Measurements from ENCODE around the gene PJVK. TPM values are rescaled to one million over a fixed set of nuclear protein-coding genes. Genes with fewer than 3 reads are reported as not detected.

Gene PJVK
- total and polyA plus RNA-seq, 2 of the 4 experiments (the other 2 are of a cell fraction) = 0.72 to 2.4 TPM

DNA sequence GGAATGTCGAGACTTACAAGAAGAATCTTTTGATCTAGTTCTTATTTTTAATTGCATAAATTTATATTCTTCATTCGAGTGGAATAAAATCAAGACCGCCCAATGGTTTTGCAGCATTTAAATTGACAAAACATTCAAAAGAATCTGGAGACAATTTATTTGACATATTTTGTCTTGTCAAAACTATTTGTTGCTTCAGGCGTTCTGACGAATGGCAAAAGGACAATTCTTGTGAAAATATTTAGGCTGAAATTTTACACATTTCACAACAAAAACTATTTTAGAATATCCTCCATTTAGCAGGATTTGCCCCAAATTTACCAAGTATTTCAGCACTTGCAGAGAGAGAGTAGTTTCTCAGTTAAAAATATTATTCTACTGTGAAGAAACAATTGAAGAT, 41.9 kb upstream of the PJVK start:
- Histone ChIP-seq H2BK15ac (ENCODE audit: low read depth, low read length) (no peak overlapping the region), H4K8ac (ENCODE audit: low read depth in 2 of 2, low read length in 2 of 2) (no peak overlapping the region), H3K4me2 (ENCODE audit: low read depth, low read length) (no peak overlapping the region), H3K9me3 (ENCODE audit: control insufficient read depth, insufficient read depth, low read length) (no peaks in the 10 kb centered on the region), H3K4me1 (ENCODE audit: control insufficient read depth, insufficient read depth, low read length) (no peaks in the 10 kb centered on the region), H2AK9ac (replicated peaks; ENCODE audit: low read depth, low read length, poor library complexity) (no peak overlapping the region), H3K56ac (ENCODE audit: extremely low read depth, insufficient read depth, low read length) (no peak overlapping the region), H3K9ac (ENCODE audit: low read depth, low read length) (no peak overlapping the region), H3K4me3 (ENCODE audit: insufficient read depth, low read depth, low read length) (no peak overlapping the region), H4K91ac (ENCODE audit: insufficient read depth, low read depth, low read length) (no peak overlapping the region), H3K27me3 (ENCODE audit: control insufficient read depth, insufficient read depth, low read length) (no peaks in the 10 kb centered on the region), H3K23ac (ENCODE audit: low read depth, low read length) (no peak overlapping the region), H3K18ac (ENCODE audit: low read depth, low read length) (no peak overlapping the region), H4K5ac (ENCODE audit: low read depth, low read length) (no peak overlapping the region), H3K9me1 (ENCODE audit: insufficient read depth, low read length) (no peaks in the 10 kb centered on the region; the same call in 1 of the 2 replicates), H3K36me3 (ENCODE audit: control insufficient read depth, insufficient read depth, low read length) (no peaks in the 10 kb centered on the region), H2AK5ac (ENCODE audit: low read depth, low read length) (no peak overlapping the region), H3K79me1 (ENCODE audit: low read depth in 1 of 2, low read length in 2 of 2) (no peaks in the 10 kb centered on the region), H2BK5ac (ENCODE audit: low read depth, low read length, poor library complexity, severe bottlenecking) (no peak overlapping the region), H2BK20ac (ENCODE audit: low read depth, low read length) (no peak overlapping the region), H3K27ac (ENCODE audit: insufficient read depth, low read length) (no peak overlapping the region), H4K20me1 (ENCODE audit: insufficient read depth, low read length) (no peaks in the 10 kb centered on the region), H2AFZ (replicated peaks; ENCODE audit: low read length, poor library complexity) (no peak overlapping the region), H2BK120ac (ENCODE audit: low read depth, low read length) (no peak overlapping the region), H3K4ac (ENCODE audit: low read depth, low read length) (no peak overlapping the region), H3K14ac (replicated peaks; ENCODE audit: low read depth, low read length) (no peak overlapping the region)
- in situ Hi-C loops (cut with MboI; ENCODE audit: low sequenced_read_pairs) (no loop called here), intact Hi-C loops (cut with micrococcal nuclease) (no loop called here), dilution Hi-C loops (cut with HindIII; ENCODE audit: low sequenced_read_pairs, unreplicated experiment) (no loop called here)
- TF ChIP-seq CEBPB (IDR thresholded peaks at IDR 0.05; ENCODE audit: low read depth, low read length) (no peak), NFE2L2 (IDR thresholded peaks at IDR 0.05; ENCODE audit: low read depth, low read length) (no peak), RCOR1 (IDR thresholded peaks at IDR 0.05; ENCODE audit: insufficient replicate concordance, low read length) (no peak), FOS (IDR thresholded peaks at IDR 0.05; ENCODE audit: low read depth, low read length) (no peak), POLR2A (IDR thresholded peaks at IDR 0.05; ENCODE audit: low read depth, low read length) (no peak), MAZ (IDR thresholded peaks at IDR 0.05; ENCODE audit: borderline replicate concordance, low read depth, low read length) (no peak), MXI1 (IDR thresholded peaks at IDR 0.05; ENCODE audit: borderline replicate concordance, low read depth, low read length) (no peak), SMC3 (IDR thresholded peaks at IDR 0.05; ENCODE audit: low read depth, low read length) (no peak), BHLHE40 (IDR thresholded peaks at IDR 0.05; ENCODE audit: low read depth, low read length) (no peak), RFX5 (IDR thresholded peaks at IDR 0.05; ENCODE audit: low read depth, low read length) (no peak), MAFK (IDR thresholded peaks at IDR 0.05; ENCODE audit: low read depth, low read length) (no peak), RAD21 (IDR thresholded peaks at IDR 0.05; ENCODE audit: low read length) (no peak), CHD1 (IDR thresholded peaks at IDR 0.05; ENCODE audit: low read depth, low read length) (no peak)
- TF ChIP-seq, protein P1, sequence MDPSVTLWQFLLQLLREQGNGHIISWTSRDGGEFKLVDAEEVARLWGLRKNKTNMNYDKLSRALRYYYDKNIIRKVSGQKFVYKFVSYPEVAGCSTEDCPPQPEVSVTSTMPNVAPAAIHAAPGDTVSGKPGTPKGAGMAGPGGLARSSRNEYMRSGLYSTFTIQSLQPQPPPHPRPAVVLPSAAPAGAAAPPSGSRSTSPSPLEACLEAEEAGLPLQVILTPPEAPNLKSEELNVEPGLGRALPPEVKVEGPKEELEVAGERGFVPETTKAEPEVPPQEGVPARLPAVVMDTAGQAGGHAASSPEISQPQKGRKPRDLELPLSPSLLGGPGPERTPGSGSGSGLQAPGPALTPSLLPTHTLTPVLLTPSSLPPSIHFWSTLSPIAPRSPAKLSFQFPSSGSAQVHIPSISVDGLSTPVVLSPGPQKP (IDR thresholded peaks at IDR 0.05; ENCODE audit: borderline replicate concordance, low read depth, low read length) = no peak
- TF ChIP-seq, protein P2, sequence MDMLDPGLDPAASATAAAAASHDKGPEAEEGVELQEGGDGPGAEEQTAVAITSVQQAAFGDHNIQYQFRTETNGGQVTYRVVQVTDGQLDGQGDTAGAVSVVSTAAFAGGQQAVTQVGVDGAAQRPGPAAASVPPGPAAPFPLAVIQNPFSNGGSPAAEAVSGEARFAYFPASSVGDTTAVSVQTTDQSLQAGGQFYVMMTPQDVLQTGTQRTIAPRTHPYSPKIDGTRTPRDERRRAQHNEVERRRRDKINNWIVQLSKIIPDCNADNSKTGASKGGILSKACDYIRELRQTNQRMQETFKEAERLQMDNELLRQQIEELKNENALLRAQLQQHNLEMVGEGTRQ (IDR thresholded peaks at IDR 0.05; ENCODE audit: low read depth, low read length) = no peak
- BruUV-seq (replicated peaks) = no TSS peak
- POLR2A ChIA-PET (ENCODE audit: unreplicated experiment) = no interaction called here
- CTCF ChIA-PET = no interaction called here
- no CpG with 5 or more reads among the region's 5 CpGs for WGBS, 2 experiments (ENCODE audit: extremely low coverage in 2 of 2, insufficient read length in 1 of 2)
- DNase-seq (no peak), ATAC-seq (ENCODE audit: low read depth) (no peak)
